HG02884 (cell line): ENCODE measurements around the gene SETD4.
"Not testable (repeated sequence)": the region's sequence is repeated elsewhere in the genome, so short reads cannot be mapped to it uniquely, and the experiment has no call there.

Experiments used
- ATAC-seq: cut with Tn5 transposase; IDR thresholded peaks from one replicate; pipeline ENCODE4 v1.9.1; 2021; ENCODE audit warnings: mild to moderate bottlenecking, moderate library complexity; ENCODE audit not compliant: unreplicated experiment

SETD4 gene

DNA sequence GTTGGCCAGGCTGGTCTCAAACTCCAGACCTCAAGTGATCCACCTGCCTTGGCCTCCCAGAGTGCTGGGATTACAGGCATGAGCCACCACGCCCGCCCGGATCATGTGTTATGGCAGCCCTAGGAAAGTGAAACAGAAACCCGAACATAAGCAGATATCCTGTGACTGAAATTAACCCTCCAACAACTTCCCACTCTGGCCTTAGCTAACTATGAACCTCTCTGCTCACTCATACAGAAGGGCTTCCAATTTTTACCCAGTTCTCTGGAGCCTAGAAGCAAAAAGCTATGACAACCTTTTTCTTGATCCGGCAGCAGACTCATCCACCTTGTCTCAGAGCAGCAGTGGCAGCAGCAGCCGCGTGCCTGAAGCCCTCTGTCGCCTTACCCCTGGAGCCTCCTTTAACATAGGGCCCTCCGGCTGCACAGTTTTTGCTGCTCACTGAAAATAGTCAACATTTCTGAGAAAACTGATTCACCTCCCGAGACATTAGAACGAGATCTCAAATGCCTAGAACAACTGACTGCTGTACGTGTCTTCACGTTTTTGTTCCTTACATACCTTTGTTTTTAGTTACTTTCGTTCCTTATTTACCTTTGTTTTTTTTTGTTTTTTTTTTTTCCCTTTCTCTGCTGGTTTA lies 18.8 kb upstream of the SETD4 start:
- no peak for ATAC-seq

DNA sequence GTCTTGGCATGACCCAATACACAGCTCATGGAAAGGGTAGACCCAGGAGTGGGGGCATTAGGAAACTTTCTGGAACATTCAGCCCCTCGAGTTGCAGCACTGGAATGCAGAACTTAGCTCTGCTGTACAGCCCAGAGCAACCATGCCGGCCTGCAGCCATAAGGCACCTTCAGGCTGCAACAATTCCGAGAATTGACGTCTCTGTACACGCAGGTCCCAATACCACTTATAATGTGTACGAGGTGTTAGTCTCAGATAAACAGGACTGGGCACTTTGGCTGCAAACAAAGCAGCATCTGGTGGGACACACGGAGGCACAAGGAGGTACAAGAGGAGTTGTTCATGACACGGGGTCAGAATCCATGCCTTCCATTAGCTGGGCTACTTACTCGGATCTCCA lies 17.4 kb upstream of the SETD4 start:
- ATAC-seq, result no peak

DNA sequence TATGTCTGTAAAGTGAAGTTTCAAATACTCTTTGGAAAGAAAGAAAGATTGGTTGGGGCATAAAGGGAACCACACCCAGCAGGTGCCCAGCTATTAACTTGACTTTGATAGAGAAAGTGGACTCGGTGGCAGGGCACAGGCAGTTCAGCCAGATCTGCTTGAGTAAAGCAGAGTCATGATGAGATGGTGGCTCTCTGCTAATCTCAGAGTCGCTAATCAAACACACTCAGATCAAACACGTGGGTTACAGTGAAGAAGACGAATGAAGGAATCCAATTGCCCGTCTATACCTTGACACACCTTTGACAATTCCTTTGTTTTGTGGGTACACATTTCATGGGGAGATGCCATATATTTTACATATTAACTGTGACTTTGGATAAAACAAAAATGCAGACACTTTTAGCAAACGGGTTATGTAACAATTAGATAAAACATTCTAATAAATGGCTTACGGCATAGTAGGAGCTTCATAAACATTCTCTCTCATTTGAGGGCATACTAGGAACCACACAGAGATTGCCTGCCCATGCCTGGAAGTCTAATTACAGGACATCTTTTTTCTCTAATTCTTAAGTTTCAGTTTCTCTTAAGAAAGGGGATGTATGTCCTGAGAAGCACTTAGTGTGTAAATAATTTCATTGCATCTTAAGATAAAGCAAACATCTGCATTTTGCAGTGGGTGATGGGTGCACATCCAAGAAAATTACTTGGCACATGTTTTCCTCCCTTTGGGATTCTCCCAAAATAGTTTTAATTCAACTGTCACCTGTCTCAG lies 16.7 kb upstream of the SETD4 start:
- no peak for ATAC-seq

DNA sequence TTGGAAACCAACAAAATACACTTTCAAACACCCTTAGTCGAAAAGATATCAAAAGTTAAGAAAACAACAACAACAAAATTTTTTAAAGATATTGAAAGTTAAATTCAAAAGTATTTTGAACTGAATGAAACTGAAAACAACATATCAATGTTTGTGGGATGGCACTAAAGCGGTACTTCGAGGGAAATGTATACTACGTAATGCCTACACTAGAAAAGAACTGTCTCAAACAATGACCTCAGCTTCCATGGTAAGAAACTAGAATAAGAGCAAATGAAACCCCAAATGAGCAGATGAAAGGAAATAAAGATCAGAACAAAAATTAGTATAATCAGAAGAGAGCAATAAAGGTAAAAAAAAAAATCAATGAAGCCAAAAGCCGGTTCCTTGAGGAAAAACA lies 15.6 kb upstream of the SETD4 start:
- ATAC-seq, result no peak

- no peak for ATAC-seq
These were observed 14.8 kb upstream of the SETD4 start for GRCh38 chr21:36075171-36075570.

DNA sequence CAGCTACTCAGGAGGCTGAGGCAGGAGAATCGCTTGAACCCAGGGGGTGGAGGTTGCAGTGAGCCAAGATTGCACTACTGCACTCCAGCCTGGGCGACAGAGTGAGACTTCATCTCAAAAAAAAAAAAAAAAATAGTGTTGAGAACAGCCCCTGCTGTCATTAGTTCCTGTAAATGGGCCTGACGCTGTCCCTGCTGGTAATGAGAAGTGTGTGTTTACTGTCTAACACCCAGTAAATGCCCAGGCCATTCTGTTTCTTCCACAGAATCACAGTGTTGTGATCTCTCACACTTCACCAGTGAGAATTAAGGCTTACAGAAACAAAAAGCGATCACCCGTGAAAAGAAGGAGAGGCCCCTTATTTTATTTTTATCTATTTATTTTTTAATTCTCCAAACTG lies 13.6 kb upstream of the SETD4 start:
- ATAC-seq, result not testable (repeated sequence)

DNA sequence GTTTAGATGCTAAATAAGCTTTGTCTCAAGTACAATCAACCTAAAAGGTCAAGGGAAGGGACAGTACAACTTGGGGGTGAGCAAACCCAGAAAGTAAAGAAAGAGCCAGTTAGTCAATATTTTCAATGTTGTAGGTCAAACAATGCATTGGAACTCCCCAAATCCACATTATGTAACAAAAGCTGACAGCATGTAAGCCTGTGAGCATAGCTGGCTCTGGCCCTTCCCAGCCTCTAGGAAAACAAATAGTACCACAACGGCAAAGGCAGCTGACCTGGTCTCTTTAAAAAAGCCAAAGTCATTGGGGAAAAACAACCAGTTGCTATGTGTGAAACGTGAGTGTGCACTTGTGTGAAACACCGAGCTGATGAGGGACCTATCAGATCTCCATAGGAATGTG lies 12.9 kb upstream of the SETD4 start:
- no peak for ATAC-seq

- no peak for ATAC-seq
These were observed 12.3 kb upstream of the SETD4 start for GRCh38 chr21:36072453-36073162.

DNA sequence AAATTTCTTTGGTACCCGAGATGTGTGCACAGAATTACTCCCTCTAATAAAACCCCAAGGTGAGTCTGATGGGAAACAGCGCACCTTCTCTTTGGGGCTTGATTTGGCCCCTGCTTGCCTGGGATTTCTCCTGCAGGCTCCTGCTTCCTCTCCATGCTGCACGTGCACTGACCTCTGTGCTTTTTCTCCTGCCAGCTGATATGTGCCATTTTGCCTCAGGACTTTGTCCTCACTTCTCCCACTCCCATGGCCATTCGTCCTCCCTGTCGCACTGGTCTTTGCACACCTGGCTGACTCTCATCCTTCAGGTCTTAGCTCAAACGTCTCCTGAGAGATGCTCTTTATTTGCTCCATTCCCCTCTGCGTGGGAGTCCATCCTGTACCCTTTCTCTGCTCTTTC lies 10.7 kb upstream of the SETD4 start:
- no peak for ATAC-seq

GRCh38 chr21:36069713-36070583 lies 9.6 kb upstream of the SETD4 start, which contains the start of gene CBR1:
TSS of gene CBR1 (plus strand) at chr21:36070024. CDS start at chr21:36070116, 92 bp downstream.
- ATAC-seq, result peak; percentile 97

DNA sequence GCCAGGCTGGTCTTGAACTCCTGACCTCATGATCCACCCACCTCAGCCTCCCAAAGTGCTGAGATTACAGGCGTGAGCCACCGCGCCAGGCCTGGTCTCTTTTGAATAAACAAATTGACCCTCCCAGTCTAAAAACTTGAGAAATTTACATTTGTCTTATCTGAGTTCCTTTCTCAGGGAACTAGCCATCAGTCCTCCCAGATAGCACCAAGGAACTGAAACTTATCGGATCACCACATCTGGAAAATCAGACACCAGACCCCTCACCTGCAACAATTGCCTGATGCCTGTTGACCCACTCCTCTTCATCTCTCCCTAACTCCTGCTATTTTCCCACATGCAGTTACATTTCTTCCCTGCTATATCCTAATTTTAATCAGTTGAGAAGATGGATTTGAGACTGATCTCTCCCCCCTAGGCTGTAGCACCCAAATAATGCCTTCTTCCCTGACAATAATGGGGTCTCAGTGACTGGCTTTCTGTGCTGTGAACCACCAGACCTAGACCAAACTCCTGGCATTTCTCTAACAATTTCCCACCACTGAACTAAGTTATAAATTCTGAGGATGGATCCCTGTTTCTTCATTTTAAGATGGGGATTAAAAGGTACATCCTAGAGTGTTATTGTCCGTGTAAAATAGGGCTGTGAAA lies 8.5 kb upstream of the SETD4 start:
- ATAC-seq, result no peak

- no peak for ATAC-seq
These were observed 5.2 kb upstream of the SETD4 start for GRCh38 chr21:36065497-36066036.

DNA sequence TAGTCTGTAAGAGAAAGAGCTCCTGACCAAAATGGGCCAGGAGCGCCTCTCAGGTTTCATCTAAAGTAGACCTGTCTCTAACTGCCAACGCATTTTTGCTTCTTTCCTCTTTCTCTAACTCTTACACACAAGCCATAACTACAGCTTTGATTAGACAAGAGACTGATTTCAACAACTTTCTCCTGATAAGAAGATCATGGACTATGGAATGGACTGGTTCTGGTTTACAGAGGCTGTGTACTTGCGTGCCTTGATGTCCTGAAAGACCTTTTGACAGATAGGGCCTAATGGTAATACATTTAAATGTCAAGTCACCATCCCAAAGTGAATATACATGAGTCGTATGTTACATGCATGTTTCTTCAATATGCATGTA lies 3.7 kb upstream of the SETD4 start:
- no peak for ATAC-seq

DNA sequence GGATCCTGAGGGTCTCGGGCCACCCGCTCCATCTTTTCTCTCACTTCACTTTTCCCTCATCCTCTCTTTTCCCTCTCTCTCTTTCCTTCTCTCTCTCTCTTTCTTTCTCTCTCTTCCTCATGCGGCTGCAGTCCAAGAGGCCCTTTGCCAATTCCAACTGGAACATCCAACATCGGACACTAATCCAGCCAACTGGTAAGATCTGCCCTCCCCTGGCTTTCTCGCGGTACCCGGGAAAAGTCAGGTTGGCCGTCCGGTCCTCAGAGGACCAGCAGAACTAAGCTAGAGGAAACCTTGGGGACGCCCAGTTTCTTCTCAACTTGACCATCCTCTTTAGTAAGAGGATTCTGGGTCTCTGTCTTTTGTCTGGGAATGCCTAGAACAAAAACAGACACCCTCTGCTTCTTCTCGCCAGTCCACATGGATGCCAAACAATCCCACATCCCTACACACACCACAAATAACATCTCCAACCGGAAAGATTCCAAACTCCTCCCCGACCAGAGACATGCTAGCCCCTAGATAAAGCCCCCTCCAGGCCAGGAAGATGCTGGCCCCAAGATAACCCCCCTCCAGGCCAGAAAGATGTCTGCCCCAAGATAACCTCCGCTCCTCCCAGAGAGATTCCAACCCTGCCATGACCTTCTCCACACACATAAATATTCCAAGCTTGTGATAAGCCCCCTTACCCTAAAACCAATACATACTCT lies 3.2 kb upstream of the SETD4 start:
- ATAC-seq, result no peak

GRCh38 chr21:36061445-36061844 lies 1.1 kb upstream of the SETD4 start:
- no peak for ATAC-seq

- ATAC-seq, result peak; percentile 38
These were observed 535 bp downstream of the SETD4 start for GRCh38 chr21:36059823-36060158.

DNA sequence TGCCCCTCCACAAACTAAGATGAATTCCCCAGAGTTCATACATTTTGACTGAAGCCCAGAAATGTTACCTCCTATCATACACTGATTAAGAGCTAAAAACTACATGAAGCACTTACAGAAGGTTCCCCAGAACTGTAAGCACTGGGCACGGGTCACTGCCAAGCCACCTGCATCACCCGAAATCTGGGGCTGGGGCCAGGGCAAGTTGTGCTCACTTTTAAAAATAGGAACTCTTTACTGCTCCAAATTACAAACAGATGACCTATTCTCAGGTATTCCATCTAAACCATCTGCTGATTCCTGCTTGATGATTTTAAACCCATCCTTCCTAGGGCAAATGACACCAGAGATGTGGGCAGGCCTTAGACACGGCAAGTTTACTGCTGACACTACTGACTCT lies 4.8 kb downstream of the SETD4 start:
- ATAC-seq, result no peak

DNA sequence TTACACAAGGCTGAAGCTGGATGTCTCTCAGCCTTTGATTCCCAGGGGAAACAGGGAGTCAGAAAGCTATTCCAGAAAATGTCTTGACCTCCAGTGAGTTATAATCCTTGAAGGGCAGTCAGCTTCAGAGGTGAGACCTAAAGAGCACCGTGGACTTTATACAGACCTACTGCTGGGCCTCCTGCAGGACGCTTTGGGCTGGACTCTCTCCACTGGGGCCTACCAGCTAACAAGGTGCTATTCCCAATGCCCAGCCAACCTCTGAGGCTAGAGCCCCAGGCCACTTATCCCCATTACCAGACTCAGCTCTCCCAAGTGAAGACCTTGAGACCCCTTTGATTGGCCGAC lies 6.6 kb downstream of the SETD4 start:
- ATAC-seq, result no peak

GRCh38 chr21:36052860-36053714 lies 7.2 kb downstream of the SETD4 start:
- ATAC-seq, result no peak
